ENCODE measurements around the gene CARF. TPM values are rescaled to one million over a fixed set of nuclear protein-coding genes. Genes with fewer than 3 reads are reported as not detected.

CARF gene
- total and polyA plus RNA-seq, 2 experiments from 2014 or later: 4.3 to 9.5 TPM

- DNase-seq: no peak
- no peaks in the 10 kb centered on the region for H3K9me3 ChIP-seq (ENCODE audit: low read depth)
- H3K27me3 ChIP-seq (replicated peaks; ENCODE audit: insufficient read depth): no peaks in the 10 kb centered on the region
- 54 to 59% methylated on average over 3 of the region's 3 CpGs for WGBS, 2 experiments (ENCODE audit: low coverage in 1 of 2, low lambda C conversion rate in 2 of 2, missing lambda C conversion rate in 2 of 2)
- H3K4me3 ChIP-seq: no peak overlapping the region
- peaks cover 6% of the 10 kb centered on the region; the same call in 1 of the 2 replicates for H3F3A ChIP-seq (ENCODE audit: insufficient read depth)
- no peak overlapping the region for H2AFZ ChIP-seq
- H3K79me2 ChIP-seq (ENCODE audit: insufficient read depth): no peaks in the 10 kb centered on the region
- no peaks in the 10 kb centered on the region for H3K36me3 ChIP-seq (ENCODE audit: low read depth)
- H3K9me2 ChIP-seq (ENCODE audit: insufficient read depth): no peaks in the 10 kb centered on the region
- H3K27ac ChIP-seq: no peak overlapping the region
- H3K4me2 ChIP-seq (ENCODE audit: unreplicated experiment): no peak overlapping the region
- TF ChIP-seq EZH2 (IDR thresholded peaks at IDR 0.05; ENCODE audit: insufficient read depth, poor library complexity, severe bottlenecking): no peak
- no peak for TF ChIP-seq EZH2phosphoT487 (IDR thresholded peaks at IDR 0.05; ENCODE audit: insufficient read depth, low read depth)
- no peaks in the 10 kb centered on the region for H3K4me1 ChIP-seq (ENCODE audit: insufficient read depth)
- in situ Hi-C loops (cut with MboI): no loop called here
- H4K20me1 ChIP-seq (ENCODE audit: insufficient read depth): no peaks in the 10 kb centered on the region
- H3K9ac ChIP-seq: no peak overlapping the region
Measured at GRCh38 chr2:203002054-203002821, 90.2 kb downstream of the CARF start.

GRCh38 chr2:203003716-203004115 is 91.6 kb downstream of the CARF start:
- Histone ChIP-seq H4K20me1 (ENCODE audit: insufficient read depth) (no peaks in the 10 kb centered on the region), H3K79me2 (ENCODE audit: insufficient read depth) (no peaks in the 10 kb centered on the region), H3K4me3 (no peak overlapping the region), H3K9ac (no peak overlapping the region), H3K27ac (no peak overlapping the region), H2AFZ (no peak overlapping the region), H3K4me1 (ENCODE audit: insufficient read depth) (no peaks in the 10 kb centered on the region), H3K9me3 (ENCODE audit: low read depth) (no peaks in the 10 kb centered on the region), H3K27me3 (replicated peaks; ENCODE audit: insufficient read depth) (no peaks in the 10 kb centered on the region), H3K9me2 (ENCODE audit: insufficient read depth) (no peaks in the 10 kb centered on the region), H3F3A (ENCODE audit: insufficient read depth) (peaks cover 6% of the 10 kb centered on the region; the same call in 1 of the 2 replicates), H3K4me2 (ENCODE audit: unreplicated experiment) (no peak overlapping the region), H3K36me3 (ENCODE audit: low read depth) (no peaks in the 10 kb centered on the region)
- WGBS, 2 experiments (ENCODE audit: low coverage in 1 of 2, low lambda C conversion rate in 2 of 2, missing lambda C conversion rate in 2 of 2): 90 to 92% methylated on average over 8 of the region's 8 CpGs
- TF ChIP-seq EZH2 (IDR thresholded peaks at IDR 0.05; ENCODE audit: insufficient read depth, poor library complexity, severe bottlenecking): no peak
- no peak for TF ChIP-seq EZH2phosphoT487 (IDR thresholded peaks at IDR 0.05; ENCODE audit: insufficient read depth, low read depth)
- in situ Hi-C loops (cut with MboI): no loop called here
- no peak for DNase-seq

- Histone ChIP-seq H3K27ac (peak within 1 kb of the TSS; percentile 97), H3K9me2 (ENCODE audit: insufficient read depth) (no peaks in the 10 kb centered on the region), H3K27me3 (replicated peaks; ENCODE audit: insufficient read depth) (no peaks in the 10 kb centered on the region), H4K20me1 (ENCODE audit: insufficient read depth) (peaks cover 5% of the 10 kb centered on the region; the same call in 1 of the 2 replicates), H2AFZ (peak within 1 kb of the TSS; percentile 94), H3K9me3 (ENCODE audit: low read depth) (no peaks in the 10 kb centered on the region), H3F3A (ENCODE audit: insufficient read depth) (peaks cover 17% of the 10 kb centered on the region; the same call in 1 of the 2 replicates), H3K36me3 (ENCODE audit: low read depth) (no peaks in the 10 kb centered on the region), H3K79me2 (ENCODE audit: insufficient read depth) (peaks cover 50% of the 10 kb centered on the region), H3K4me2 (ENCODE audit: unreplicated experiment) (peak within 1 kb of the TSS; percentile 95), H3K4me3 (peak within 1 kb of the TSS; percentile 89), H3K9ac (peak within 1 kb of the TSS; percentile 96), H3K4me1 (ENCODE audit: insufficient read depth) (peaks cover 13% of the 10 kb centered on the region)
- WGBS, 2 experiments (ENCODE audit: low coverage in 1 of 2, low lambda C conversion rate in 2 of 2, missing lambda C conversion rate in 2 of 2): 1 to 2% methylated on average over 41 to 51 of the region's 59 CpGs
- no peak for TF ChIP-seq EZH2 (IDR thresholded peaks at IDR 0.05; ENCODE audit: insufficient read depth, poor library complexity, severe bottlenecking)
- peak; percentile 98 for DNase-seq
- in situ Hi-C loops (cut with MboI): no loop called here
Measured at GRCh38 chr2:203014456-203015199, 102.6 kb downstream of the CARF start, which contains the start of gene NBEAL1. Gene NBEAL1 (plus strand): TSS chr2:203014875. CDS start chr2:203016385, 1,510 bp downstream.

GRCh38 chr2:203016716-203017115 is 104.6 kb downstream of the CARF start:
- peak overlapping the region; percentile 95 for H3K9ac ChIP-seq
- DNase-seq: peak; percentile 35
- in situ Hi-C loops (cut with MboI): no loop called here
- peaks cover 5% of the 10 kb centered on the region; the same call in 1 of the 2 replicates for H4K20me1 ChIP-seq (ENCODE audit: insufficient read depth)
- no peaks in the 10 kb centered on the region for H3K9me2 ChIP-seq (ENCODE audit: insufficient read depth)
- H3K27ac ChIP-seq: peak overlapping the region; percentile 84
- H3K36me3 ChIP-seq (ENCODE audit: low read depth): no peaks in the 10 kb centered on the region
- TF ChIP-seq EZH2 (IDR thresholded peaks at IDR 0.05; ENCODE audit: insufficient read depth, poor library complexity, severe bottlenecking) (no peak), EZH2phosphoT487 (IDR thresholded peaks at IDR 0.05; ENCODE audit: insufficient read depth, low read depth) (no peak)
- peak overlapping the region; percentile 31 for H2AFZ ChIP-seq
- peaks cover 17% of the 10 kb centered on the region; the same call in 1 of the 2 replicates for H3F3A ChIP-seq (ENCODE audit: insufficient read depth)
- no peaks in the 10 kb centered on the region for H3K9me3 ChIP-seq (ENCODE audit: low read depth)
- H3K4me2 ChIP-seq (ENCODE audit: unreplicated experiment): peak overlapping the region; percentile 95
- no peaks in the 10 kb centered on the region for H3K27me3 ChIP-seq (replicated peaks; ENCODE audit: insufficient read depth)
- 0 to 2% methylated on average over 3 of the region's 3 CpGs for WGBS, 2 experiments (ENCODE audit: low coverage in 1 of 2, low lambda C conversion rate in 2 of 2, missing lambda C conversion rate in 2 of 2)
- peak overlapping the region; percentile 89 for H3K4me3 ChIP-seq
- peaks cover 71% of the 10 kb centered on the region for H3K79me2 ChIP-seq (ENCODE audit: insufficient read depth)
- H3K4me1 ChIP-seq (ENCODE audit: insufficient read depth): peaks cover 16% of the 10 kb centered on the region

All from GM23248 (cell line).